Measurements from ENCODE around the gene PZP.

The PZP gene

DNA sequence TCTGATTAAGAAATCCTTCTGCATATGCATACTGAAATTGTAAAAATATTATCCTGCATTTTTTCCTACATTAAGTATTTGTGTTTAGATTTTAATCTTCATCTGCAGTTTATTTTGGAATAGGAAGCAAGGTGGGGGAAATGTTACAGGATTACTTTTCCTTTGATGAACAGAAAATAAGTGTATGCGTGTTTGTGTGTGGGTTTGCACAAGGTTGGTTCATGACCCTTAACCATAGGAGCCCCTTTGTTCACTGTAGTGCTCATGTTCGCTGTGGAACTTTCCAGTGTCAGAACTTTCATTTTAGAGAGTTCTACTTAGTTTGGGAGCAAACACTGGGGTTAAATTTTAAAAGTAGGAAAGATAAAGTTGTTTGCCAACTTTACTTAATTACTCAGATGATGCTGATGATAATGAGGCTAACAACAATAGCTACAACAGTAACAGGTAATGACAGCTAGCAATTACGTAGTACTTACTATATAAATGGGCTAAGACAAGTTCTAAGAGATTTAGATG, 86.0 kb downstream of the PZP start:
- DNase-seq: no peak

DNA sequence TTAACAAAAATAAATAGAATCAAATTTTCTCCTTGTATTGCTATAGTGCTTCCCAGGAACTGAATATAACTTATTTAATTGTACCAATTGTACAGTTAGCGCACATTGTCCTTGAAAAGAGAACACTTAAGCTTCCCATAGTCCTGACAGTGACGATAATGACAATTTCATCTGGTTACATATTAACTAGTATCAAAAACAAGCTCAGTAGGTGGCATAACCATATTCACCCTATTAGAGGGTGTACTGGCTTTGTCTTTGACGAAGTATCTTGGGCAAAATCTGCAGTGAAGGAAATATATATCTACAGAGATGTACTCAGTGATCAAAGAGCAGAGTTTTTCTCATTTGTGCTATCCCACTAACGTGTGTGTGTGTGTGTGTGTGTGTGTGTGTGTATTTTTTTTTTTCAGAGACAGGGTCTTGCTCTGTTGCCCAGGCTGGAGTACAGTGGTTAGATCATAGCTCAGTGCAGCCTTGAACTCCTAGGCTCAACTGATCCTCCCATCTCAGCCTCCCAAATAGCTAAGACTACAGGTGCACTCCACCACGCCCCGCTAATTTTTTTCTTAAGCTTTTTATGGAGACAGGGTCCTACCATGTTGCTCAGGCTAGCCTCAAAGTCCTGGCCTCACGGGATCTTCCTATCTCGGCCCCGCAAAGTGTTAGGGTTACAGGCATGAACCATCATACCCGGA, 87.6 kb downstream of the PZP start:
- DNase-seq: no peak

- DNase-seq: peak; percentile 57
These were observed 90.0 kb downstream of the PZP start for GRCh38 chr12:9118158-9118557.

GRCh38 chr12:9115731-9116559, 92.2 kb downstream of the PZP start, which contains the start of gene A2M:
Gene A2M, minus strand, starts transcription at chr12:9115919. Its CDS starts 70 bp downstream, at chr12:9115849.
- no peak for DNase-seq

DNA sequence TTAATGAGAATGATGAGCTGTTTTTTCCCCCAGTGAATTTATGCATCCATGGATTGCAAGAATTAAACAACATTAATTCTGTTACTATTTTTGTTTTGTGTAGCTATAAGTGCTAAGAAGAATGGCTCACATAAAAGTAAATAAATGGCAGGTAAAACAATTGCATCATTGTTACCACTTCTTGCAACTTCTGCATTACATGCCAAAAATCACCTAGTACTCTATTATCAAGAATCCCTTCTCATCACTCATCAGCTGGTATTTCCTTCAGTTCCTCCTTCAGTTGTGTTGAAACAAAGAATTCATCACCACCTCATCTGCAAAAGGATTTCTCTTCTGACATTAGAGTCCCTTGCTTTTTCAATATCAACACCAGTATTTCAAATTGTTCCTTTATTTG, 93.2 kb downstream of the PZP start:
- DNase-seq: no peak

DNA sequence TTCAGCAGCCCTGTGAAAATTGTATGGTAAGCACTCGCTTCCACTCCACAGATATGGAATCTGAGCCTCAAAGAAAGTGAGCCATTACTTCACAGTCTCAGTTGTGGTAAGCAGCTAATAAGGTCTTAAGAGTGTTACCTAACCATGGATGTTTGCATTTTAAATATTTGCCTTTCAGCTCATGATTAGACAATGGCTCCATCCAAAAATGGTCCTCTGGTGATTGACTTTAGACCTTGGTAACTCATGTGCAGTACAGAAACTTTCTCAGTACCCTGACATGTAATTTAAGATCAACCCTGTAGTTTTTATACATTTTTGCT, 94.2 kb downstream of the PZP start:
- DNase-seq: no peak

- no peak for DNase-seq
These were observed 94.8 kb downstream of the PZP start for GRCh38 chr12:9113296-9113986.

DNA sequence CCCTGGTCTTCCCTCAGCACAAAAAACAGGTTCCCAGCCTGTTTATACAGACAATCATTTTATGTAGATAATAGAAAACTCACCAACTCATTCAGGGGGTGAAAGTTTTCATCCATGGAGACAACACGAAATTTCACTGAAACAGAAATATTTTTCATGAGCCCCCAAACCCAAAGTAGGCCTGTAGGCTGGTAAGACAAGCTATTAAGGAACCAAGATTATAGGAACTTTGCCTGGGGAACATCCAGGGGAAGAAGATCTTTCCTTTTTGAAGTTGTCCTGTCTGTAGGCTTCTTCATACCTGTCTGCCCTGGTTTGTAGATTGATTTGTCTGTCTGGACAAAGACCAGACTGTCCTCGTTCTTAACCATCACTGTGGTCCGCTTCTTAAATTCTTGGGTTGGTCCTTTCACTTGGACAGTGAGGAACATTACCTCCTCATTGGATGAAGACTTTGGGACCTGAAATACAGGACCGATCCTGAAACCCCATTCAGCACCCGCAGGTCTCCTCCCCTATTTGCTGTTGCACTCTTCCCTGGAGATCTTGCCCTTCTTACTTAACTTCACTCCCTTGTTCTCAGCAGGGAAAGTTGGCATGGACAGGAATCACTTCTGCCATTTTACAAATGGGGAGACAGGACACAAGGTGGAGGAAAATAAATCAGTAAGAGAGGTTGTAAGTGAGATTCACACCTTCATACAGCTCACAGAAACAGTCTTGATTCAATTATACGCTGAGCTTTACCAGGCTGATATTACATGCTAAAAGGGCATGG, 95.9 kb downstream of the PZP start:
- no peak for DNase-seq

GRCh38 chr12:9111525-9111924, 96.7 kb downstream of the PZP start:
- no peak for DNase-seq

GRCh38 chr12:9109737-9110491, 98.3 kb downstream of the PZP start:
- DNase-seq: no peak

GRCh38 chr12:9109213-9109522, 99.0 kb downstream of the PZP start:
- no peak for DNase-seq

GRCh38 chr12:9108504-9109212, 99.5 kb downstream of the PZP start:
- DNase-seq: no peak

DNA sequence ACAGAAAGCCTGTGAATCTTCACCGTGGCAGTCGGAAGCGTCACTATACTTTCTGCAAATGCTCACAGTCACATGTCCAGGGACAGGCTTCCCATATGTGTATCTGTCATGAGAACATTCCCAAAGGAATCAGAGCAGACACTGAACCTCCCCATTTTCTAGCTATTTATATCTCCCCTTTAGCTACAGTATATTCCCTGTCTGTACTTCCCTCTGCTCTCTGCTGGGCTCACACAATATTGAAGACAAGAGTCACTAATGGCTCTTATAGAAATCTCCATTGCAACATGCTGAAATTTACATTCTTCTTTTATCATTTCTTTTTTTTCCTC, 100.7 kb downstream of the PZP start:
- no peak for DNase-seq

DNA sequence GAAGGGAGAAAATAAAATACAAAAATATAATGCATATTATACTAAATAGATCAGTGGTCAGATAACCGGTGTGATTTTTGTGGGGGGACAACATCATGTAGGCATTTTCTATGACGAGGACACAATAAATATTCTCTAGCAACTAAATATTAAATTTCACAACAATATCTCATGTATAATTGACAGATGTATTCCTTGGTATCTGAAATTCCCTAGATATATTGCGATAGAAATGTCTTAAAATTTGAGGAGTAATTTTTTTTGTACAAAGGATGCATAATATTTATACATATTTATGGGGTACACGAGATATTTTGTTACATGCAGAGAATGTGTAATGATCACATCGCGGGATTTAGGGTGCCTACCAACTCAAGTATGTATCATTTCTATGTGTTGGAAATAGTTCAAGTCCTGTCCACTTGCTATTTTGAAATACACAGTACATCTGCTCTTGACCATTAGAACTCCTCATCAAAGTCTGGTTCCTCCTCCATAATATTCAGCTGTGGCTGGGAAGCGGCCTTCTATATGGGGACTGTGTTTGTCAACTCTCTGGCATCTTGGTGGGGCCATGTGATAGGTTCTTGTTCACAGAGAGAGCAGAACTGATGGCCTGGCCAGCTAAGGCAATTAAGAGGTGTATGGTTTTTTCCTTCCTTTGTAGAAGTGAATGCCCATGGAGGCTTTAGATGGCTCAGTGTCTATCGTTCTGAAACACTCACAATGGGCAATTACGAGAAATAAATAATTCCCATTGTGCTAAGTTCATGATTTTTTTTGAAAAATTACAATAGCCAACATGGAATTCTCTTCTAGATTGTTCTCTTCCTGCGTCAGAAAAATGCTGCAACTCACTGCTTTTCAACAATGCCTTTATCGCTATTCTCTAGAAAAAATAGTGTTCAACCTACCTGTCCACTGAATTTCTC, 101.3 kb downstream of the PZP start:
- no peak for DNase-seq

GRCh38 chr12:9106067-9106466, 102.1 kb downstream of the PZP start:
- DNase-seq: no peak

GRCh38 chr12:9104767-9105423, 103.3 kb downstream of the PZP start:
- DNase-seq: no peak

DNA sequence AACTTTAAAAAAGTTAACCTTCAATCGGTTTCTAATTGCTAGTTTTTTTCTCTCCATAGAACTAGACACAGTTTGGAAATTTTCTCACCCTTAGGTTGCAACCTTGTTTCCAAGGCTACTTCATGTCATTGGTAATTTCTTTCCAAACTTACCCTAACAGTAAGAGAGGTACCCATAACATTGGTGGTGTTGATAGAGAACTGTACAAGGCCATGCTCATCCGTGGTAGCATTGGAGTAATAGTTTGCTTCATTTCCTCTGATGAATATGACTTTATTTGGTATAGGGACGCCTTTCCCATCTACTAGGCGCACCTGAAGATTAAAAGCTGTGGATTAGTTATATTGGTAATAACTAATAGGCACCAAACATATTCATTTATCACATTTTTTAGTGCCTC, 104.1 kb downstream of the PZP start:
- DNase-seq: no peak

GRCh38 chr12:9103050-9103849, 104.9 kb downstream of the PZP start:
- no peak for DNase-seq

DNA sequence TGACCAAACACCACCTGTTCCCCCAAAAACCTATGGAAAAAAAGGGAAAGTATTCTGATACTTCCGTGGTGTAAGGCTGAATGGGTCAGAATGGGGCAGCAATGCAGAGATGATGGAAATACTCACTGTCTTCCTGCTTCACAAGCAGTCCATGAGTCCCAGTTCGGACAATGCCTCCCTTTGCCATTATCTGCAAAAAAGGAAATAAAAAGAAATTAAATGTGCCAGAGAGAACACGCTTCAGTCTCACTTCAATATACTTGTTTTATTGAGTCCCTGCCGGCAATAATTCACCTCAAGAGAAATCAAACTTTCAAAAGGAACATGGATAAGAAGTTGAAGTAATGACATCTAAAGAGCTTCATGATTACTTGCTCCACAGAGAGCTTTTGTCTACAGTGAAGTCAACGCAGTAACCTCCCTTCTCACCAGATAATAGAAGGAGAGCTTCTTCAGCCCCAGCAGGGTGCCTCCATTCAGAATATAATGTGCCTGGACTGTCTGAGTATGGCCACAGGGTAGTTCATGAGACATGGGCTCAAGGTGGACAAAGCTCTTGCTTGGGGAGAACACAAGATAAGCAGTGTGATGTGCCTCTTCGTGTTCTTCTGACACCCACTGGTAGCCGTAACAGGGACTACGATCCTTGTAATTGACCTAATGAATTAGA, 107.0 kb downstream of the PZP start:
- no peak for DNase-seq

Measured in hematopoietic multipotent progenitor cell treated with erythropoietin and hydrocortisone succinate and interleukin-3 and kit ligand, for 6 days (in vitro differentiated cells).